ENCODE results near the gene SLC35E1.

SLC35E1 gene

GRCh38 chr19:16532440-16533234 is 39.6 kb downstream of the SLC35E1 start:
- no peak overlapping the region for H3K27ac ChIP-seq (replicated peaks)
- no peak for TF ChIP-seq POLR2AphosphoS5 (IDR thresholded peaks at IDR 0.05; ENCODE audit: low read depth)
- no peak for TF ChIP-seq SPI1 (IDR thresholded peaks at IDR 0.05; ENCODE audit: borderline replicate concordance, low read depth)
- no peak overlapping the region for H3K4me3 ChIP-seq (replicated peaks; ENCODE audit: insufficient read depth, low read length)
- no peaks in the 10 kb centered on the region for H3K27me3 ChIP-seq (ENCODE audit: insufficient read depth, poor library complexity, severe bottlenecking)
- no peak for DNase-seq (ENCODE audit: low read depth in 1 of 2, low spot score in 1 of 2)

GRCh38 chr19:16531380-16531669 is 40.9 kb downstream of the SLC35E1 start:
- no peak for DNase-seq (ENCODE audit: low read depth in 1 of 2, low spot score in 1 of 2)
- H3K4me3 ChIP-seq (replicated peaks; ENCODE audit: insufficient read depth, low read length) = no peak overlapping the region
- TF ChIP-seq, protein P1, sequence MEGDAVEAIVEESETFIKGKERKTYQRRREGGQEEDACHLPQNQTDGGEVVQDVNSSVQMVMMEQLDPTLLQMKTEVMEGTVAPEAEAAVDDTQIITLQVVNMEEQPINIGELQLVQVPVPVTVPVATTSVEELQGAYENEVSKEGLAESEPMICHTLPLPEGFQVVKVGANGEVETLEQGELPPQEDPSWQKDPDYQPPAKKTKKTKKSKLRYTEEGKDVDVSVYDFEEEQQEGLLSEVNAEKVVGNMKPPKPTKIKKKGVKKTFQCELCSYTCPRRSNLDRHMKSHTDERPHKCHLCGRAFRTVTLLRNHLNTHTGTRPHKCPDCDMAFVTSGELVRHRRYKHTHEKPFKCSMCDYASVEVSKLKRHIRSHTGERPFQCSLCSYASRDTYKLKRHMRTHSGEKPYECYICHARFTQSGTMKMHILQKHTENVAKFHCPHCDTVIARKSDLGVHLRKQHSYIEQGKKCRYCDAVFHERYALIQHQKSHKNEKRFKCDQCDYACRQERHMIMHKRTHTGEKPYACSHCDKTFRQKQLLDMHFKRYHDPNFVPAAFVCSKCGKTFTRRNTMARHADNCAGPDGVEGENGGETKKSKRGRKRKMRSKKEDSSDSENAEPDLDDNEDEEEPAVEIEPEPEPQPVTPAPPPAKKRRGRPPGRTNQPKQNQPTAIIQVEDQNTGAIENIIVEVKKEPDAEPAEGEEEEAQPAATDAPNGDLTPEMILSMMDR (IDR thresholded peaks at IDR 0.05; ENCODE audit: insufficient read depth, low read length) = no peak
- no peak for TF ChIP-seq POLR2AphosphoS5 (IDR thresholded peaks at IDR 0.05; ENCODE audit: low read depth)
- no peak for TF ChIP-seq SPI1 (IDR thresholded peaks at IDR 0.05; ENCODE audit: borderline replicate concordance, low read depth)
- TF ChIP-seq GABPA (IDR thresholded peaks at IDR 0.05; ENCODE audit: low read depth) = no peak
- TF ChIP-seq REST (IDR thresholded peaks at IDR 0.05; ENCODE audit: insufficient replicate concordance, low read depth) = no peak
- H3K27ac ChIP-seq (replicated peaks) = no peak overlapping the region
- H3K27me3 ChIP-seq (ENCODE audit: insufficient read depth, poor library complexity, severe bottlenecking) = no peaks in the 10 kb centered on the region

- H3K27me3 ChIP-seq (ENCODE audit: insufficient read depth, poor library complexity, severe bottlenecking) = no peaks in the 10 kb centered on the region
- H3K27ac ChIP-seq (replicated peaks) = no peak overlapping the region
- H3K4me3 ChIP-seq (replicated peaks; ENCODE audit: insufficient read depth, low read length) = no peak overlapping the region
- no peak for DNase-seq (ENCODE audit: low read depth in 1 of 2, low spot score in 1 of 2)
- TF ChIP-seq POLR2AphosphoS5 (IDR thresholded peaks at IDR 0.05; ENCODE audit: low read depth) = no peak
- TF ChIP-seq, protein P1 (IDR thresholded peaks at IDR 0.05; ENCODE audit: insufficient read depth, low read length) = no peak
- TF ChIP-seq REST (IDR thresholded peaks at IDR 0.05; ENCODE audit: insufficient replicate concordance, low read depth) = no peak
- TF ChIP-seq GABPA (IDR thresholded peaks at IDR 0.05; ENCODE audit: low read depth) = no peak
- TF ChIP-seq SPI1 (IDR thresholded peaks at IDR 0.05; ENCODE audit: borderline replicate concordance, low read depth) = no peak
Measured at GRCh38 chr19:16530540-16531379, 41.5 kb downstream of the SLC35E1 start.

GRCh38 chr19:16529466-16530144 is 42.6 kb downstream of the SLC35E1 start:
- no peak for TF ChIP-seq REST (IDR thresholded peaks at IDR 0.05; ENCODE audit: insufficient replicate concordance, low read depth)
- TF ChIP-seq POLR2AphosphoS5 (IDR thresholded peaks at IDR 0.05; ENCODE audit: low read depth) = 0 out of 2 replicates have a peak, but pooled peaks have one; percentile 20
- H3K27ac ChIP-seq (replicated peaks) = no peak overlapping the region
- no peaks in the 10 kb centered on the region for H3K27me3 ChIP-seq (ENCODE audit: insufficient read depth, poor library complexity, severe bottlenecking)
- H3K4me3 ChIP-seq (replicated peaks; ENCODE audit: insufficient read depth, low read length) = no peak overlapping the region
- no peak for DNase-seq (ENCODE audit: low read depth in 1 of 2, low spot score in 1 of 2)
